ENCODE measurements around the gene PTF1A.
"Not testable (repeated sequence)": the region's sequence is repeated elsewhere in the genome, so short reads cannot be mapped to it uniquely, and the experiment has no call there.

The PTF1A gene

DNA sequence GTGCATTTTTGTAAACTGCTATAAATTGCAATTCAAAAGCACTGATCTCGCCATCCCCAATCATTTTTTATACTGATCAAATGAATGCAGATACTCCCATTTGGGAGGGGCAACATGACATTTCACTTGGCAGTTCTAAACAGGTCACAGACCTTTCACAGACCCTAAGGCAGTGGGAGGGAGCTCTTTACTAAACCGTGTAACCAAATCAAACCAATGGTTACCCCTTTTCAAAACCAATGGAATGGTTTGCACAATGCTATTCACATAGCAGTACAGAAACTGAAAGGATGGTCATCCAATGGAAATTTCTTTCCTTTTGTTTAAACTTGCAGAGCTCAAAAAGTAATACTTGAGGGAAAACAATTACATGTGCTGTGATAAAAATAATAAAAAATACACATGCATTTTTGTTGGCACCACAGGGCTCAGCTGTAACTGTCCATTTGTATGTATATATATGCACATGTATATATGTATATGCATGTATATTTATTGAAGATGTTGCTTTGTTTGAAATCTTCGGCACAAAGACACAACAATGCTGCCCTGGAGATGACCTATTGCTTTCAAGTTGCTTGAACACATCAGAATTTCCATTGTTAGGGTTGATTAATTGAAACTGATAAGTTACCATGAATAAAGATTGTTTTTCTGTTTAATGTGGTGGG is 14.0 kb downstream of the PTF1A start:
- DNase-seq = no peak

DNA sequence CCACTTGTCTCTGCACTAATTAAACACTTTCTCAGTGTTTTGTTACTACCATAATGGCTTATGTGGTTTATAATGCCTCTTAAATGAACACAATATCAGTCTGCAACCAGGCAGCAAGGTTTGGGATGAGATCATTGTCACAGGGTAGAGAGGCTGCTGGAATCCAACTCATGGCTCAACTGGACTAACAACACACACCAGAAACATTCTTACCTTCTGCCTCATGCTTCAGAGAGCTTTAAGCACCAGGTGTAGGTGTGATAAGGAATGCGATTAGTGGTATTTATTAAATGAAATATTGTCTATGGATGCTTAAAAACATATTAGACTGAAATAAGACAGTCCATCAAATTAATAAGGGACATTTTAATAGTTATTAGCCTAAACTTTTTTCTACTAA is 25.4 kb downstream of the PTF1A start:
- no peak for DNase-seq

DNA sequence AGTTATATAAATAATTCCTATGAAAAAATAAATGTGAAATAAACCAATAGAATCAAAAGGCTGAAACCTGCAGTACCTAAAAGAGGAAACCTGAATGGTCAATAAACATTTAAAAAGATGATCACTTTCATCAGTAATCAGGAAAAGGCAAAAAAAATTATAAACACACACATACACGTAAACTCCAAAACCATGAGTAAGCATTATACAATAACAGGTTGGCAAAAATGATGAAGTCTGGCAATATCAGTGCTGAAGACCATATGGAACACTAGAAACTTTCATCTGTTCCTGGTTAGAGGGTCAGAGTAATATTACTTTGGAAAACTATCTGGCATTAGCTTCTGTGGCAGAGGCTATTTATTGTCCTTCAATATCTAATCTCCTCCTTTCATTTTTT is 38.5 kb downstream of the PTF1A start:
- DNase-seq = no peak

DNA sequence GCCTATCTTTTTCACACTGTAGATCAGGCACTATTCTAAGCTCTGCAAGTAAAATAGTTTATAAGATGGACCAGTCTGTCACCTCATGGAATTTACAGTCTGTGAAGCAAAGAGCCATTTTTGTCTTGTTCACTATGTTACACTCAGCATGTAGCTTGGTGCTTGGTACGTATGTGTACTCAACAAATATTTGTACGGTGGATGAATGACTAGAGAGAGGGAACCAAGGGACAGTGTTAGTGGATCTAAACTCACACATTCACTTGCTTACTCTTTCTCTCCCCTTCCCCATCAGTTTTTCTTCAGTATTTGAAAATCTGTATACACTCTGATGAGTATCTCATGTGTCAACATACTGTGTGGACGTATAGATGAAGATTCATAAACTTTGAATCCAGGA is 45.9 kb downstream of the PTF1A start:
- no peak for DNase-seq

DNA sequence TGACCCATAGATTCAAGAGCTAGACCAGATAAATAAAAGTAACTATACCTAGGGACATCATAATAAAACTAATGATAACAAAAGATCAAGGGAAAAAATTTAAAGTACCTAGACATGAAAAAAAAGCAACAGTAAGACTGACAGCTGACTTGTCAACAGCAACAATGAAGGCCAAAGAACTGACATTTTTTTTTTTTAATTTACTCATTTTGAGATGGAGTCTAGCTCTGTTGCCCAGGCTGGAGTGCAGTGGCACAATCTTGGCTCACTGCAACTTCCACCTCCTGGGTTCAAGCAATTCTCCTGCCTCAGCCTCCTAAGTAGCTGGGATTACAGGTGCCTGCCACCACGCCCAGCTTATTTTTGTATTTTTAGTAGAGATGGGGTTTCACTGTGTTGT is 49.7 kb downstream of the PTF1A start:
- not testable (repeated sequence) for DNase-seq
